Neuron (in vitro differentiated cells): ENCODE results near the gene KIF6.

Source experiments
- H2AFZ ChIP-seq: one replicate; pipeline ENCODE4 v1.6.1; 2013; ENCODE audit warnings: low read depth, mild to moderate bottlenecking, inconsistent platforms, low read length, moderate library complexity
- H3K27me3 ChIP-seq: one replicate; pipeline ENCODE4 v1.6.1; 2013; ENCODE audit warnings: low read length; ENCODE audit not compliant: insufficient read depth
- H3K36me3 ChIP-seq: one replicate; pipeline ENCODE4 v1.6.1; 2013; ENCODE audit warnings: low read length; ENCODE audit not compliant: insufficient read depth
- H3K4me1 ChIP-seq: one replicate; pipeline ENCODE4 v1.6.1; 2013; ENCODE audit warnings: low read length; ENCODE audit not compliant: insufficient read depth
- H3K4me3 ChIP-seq: 2 replicates; pipeline ENCODE4 v1.5.1; 2013; ENCODE audit warnings: mild to moderate bottlenecking, low read length, moderate library complexity
- H3K9me3 ChIP-seq: one replicate; pipeline ENCODE4 v1.6.1; 2013; ENCODE audit warnings: low read length

KIF6 gene

DNA sequence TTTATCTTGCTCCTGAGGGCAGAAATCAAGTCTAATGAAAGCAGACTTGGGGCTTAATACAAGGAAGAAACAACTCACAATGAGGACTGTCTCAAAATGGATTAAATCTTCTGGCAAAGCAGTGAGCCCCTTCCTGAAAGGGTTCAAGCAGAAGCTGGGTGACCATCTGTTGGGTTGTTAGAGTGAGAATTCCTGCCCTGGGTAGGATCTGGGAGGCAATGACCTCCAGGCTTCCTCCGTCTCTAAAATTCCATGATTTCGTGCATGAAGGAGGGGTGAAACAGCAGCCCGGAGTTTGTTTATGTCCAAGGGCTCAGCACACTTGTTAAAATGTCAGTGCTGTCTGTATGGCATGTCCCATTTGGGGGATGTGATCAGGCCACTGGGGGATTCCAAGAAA lies 338.7 kb downstream of the KIF6 start:
- Histone ChIP-seq H3K9me3 (no peaks in the 10 kb centered on the region), H3K36me3 (no peaks in the 10 kb centered on the region), H3K4me1 (no peaks in the 10 kb centered on the region), H2AFZ (no peak overlapping the region), H3K4me3 (no peak overlapping the region), H3K27me3 (peaks cover 4% of the 10 kb centered on the region)

DNA sequence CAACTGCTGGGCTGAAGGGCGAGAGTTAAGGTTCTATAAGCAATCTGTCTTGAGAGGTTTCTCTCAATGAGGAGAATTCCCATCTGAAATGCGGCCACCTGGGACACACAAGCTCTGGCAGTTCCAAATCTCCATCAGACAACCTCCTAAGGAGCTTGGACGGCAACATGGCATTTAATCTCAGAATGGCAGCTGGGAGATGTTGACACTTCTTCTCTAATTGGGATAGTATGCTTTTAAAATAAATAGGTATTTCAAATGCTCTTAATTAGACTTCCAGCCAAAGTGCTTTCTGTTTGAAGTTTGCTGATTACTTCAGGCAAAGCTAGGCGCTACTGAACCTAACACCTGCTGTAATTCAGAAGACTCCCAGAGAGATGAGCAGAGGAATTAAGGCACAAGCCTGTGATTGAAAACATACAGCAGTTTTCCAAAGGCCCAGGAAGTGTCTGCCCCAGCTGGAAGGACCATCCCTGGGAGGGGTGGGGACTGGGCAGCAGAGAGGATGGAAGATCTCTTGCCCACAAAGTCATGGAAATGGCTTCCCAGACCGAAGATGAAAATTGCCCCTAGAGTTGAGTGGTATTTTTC lies 343.6 kb downstream of the KIF6 start:
- no peaks in the 10 kb centered on the region for H3K9me3 ChIP-seq
- H3K4me3 ChIP-seq: no peak overlapping the region
- no peaks in the 10 kb centered on the region for H3K36me3 ChIP-seq
- H2AFZ ChIP-seq: no peak overlapping the region
- peaks cover 4% of the 10 kb centered on the region for H3K27me3 ChIP-seq
- H3K4me1 ChIP-seq: peaks cover 2% of the 10 kb centered on the region

DNA sequence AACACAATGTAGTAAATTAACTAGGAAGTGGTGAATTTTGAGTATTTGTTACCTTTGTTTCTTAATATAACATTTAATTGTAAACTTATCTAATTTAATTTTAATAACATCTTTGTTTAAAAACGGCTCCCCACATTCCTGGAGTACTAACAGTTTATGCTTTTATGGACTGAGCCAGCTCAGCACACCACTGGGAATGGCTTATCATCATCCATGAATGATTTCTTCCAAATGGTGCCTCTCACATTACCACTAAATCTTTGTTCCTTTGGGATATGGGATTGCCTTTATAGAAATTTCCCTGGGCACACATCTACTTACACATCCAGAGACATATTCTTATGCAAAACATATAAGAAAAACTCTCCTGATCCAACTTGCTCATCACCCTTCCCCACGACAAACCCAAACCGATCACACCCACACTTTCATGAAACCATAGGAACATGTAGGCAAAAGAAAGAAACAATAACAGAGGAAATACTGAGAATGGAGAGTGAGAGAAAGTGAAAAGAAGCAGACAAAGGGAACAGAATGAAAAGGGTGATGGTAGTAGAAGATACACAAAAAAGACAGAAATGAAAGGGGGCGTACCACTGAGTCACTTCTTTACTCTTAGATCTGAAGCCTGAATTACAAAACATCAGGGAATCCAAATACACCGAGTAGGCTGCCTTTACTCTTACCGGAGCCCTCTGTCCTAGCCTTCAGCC lies 344.2 kb downstream of the KIF6 start:
- no peaks in the 10 kb centered on the region for H3K9me3 ChIP-seq
- H3K4me1 ChIP-seq: peaks cover 2% of the 10 kb centered on the region
- no peak overlapping the region for H3K4me3 ChIP-seq
- no peaks in the 10 kb centered on the region for H3K27me3 ChIP-seq
- no peak overlapping the region for H2AFZ ChIP-seq
- H3K36me3 ChIP-seq: no peaks in the 10 kb centered on the region

DNA sequence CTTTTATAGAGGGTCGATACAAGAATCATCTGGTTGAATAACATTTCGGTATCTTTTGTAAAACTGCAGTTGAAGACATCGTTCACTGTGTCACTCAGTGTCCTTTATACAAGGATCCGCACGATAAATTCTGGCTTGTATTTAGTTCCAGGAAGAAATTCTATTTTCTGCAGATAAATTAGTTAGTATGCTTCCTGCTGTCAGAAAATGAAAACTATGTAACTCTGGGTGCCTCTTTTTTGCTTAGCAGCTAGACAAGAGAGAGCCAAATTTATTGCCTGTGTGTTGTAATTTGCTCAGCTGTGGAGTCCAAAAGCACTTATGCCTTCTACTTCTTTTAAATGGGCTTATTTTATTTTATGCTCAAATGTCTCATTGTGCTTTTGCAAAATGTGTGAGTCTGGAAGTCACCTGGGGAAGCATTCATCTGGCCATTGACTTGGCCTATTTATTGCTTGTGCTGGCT lies 346.2 kb downstream of the KIF6 start:
- Histone ChIP-seq H3K36me3 (no peaks in the 10 kb centered on the region), H3K27me3 (no peaks in the 10 kb centered on the region), H3K9me3 (no peaks in the 10 kb centered on the region), H3K4me3 (no peak overlapping the region), H2AFZ (no peak overlapping the region), H3K4me1 (peaks cover 2% of the 10 kb centered on the region)

DNA sequence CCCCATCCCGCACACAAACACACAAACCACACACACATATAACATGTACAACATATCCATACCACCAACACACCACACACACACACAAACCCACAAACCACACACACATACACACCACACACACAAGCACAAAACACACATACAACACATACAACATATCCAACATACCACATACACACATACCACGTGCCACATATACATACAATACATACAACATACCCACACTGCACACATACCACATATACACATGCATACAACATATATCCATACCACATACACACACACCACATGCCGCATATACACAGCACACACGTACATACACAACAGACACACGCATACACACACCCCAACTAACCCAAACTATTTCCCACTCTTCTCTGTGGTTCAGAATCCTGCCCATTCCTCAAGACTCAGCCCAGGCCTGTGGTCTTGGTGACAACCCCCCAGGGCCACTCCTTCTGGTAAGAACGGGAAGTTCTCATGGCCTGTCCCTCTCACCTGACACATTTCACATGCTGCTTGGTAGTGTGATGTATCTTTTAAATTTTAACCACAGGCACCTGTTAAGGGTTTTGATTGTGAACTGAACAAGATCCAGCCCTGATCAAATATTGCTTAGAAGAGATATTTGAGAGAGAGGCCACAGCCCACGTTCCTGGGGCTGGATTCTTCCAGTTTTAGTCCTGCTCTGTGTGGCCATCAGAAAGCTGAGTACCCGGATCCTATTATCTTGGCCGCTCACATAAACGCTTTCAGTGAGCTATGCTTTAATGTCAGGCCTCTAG lies 346.8 kb downstream of the KIF6 start:
- Histone ChIP-seq H3K4me3 (no peak overlapping the region), H3K9me3 (no peaks in the 10 kb centered on the region), H2AFZ (no peak overlapping the region), H3K36me3 (no peaks in the 10 kb centered on the region), H3K27me3 (no peaks in the 10 kb centered on the region), H3K4me1 (peaks cover 2% of the 10 kb centered on the region)

DNA sequence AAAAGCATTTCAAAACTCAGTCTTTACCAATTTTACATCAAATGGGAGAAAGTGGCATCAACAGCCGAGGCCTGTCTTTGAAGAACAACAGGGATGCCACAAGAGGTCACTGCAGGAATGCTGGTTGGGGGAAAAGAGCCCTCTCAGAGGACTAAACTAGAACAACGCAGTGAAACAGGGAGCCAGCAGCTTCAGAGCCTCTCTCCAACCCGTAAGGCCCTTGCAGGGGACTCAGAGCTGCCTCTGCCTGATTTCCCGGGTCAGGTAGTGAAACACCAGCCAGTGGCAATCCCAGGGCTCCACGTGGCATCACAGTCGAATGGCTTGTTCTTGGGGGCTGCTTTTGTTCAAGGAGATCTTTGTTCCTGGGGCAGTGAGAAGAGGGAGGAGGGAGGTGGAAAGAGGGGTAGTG lies 347.7 kb downstream of the KIF6 start:
- H3K9me3 ChIP-seq: no peaks in the 10 kb centered on the region
- no peak overlapping the region for H2AFZ ChIP-seq
- H3K4me1 ChIP-seq: peaks cover 2% of the 10 kb centered on the region
- H3K27me3 ChIP-seq: no peaks in the 10 kb centered on the region
- H3K36me3 ChIP-seq: no peaks in the 10 kb centered on the region
- no peak overlapping the region for H3K4me3 ChIP-seq

DNA sequence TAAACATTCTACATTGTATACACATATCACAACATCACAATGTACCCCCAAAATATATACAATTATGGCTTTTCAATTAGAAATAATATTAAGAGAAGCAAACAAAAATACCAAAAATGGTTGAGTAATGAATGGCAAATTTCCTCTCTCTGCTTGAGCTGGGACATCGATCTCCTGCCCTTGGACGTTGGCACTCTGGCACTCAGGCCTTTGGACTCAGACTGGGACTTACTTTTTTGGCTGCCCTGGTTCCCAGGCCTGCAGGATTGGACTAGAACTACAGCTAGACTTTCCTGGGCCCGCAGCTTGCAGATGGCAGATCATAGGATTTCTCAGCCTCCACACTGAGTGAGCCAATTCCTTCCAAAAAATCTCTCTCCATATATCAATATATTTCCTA lies 349.8 kb downstream of the KIF6 start:
- peaks cover 2% of the 10 kb centered on the region for H3K4me1 ChIP-seq
- no peaks in the 10 kb centered on the region for H3K27me3 ChIP-seq
- H3K9me3 ChIP-seq: no peaks in the 10 kb centered on the region
- H2AFZ ChIP-seq: no peak overlapping the region
- no peak overlapping the region for H3K4me3 ChIP-seq
- no peaks in the 10 kb centered on the region for H3K36me3 ChIP-seq

DNA sequence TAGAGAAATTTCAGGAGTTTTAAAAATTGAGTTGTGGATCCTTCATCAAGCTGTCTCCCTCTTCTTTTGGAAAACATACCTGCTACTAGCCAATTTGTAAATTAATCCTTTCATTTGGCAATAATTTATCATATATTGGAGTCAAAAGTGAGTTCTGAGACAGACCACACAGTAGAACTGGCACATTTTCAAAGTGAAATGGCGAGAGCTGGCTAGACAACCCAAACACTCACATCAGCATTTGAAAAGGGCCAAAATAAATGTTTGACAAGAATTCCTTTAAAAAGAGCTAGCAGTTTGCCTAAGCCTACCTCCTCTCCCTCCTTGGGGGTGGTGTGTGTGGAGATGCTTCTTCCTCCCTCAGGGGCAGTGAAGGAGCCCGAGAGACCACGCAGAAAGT lies 354.8 kb downstream of the KIF6 start:
- Histone ChIP-seq H2AFZ (no peak overlapping the region), H3K4me3 (no peak overlapping the region), H3K27me3 (no peaks in the 10 kb centered on the region), H3K4me1 (no peaks in the 10 kb centered on the region), H3K9me3 (no peaks in the 10 kb centered on the region), H3K36me3 (no peaks in the 10 kb centered on the region)

DNA sequence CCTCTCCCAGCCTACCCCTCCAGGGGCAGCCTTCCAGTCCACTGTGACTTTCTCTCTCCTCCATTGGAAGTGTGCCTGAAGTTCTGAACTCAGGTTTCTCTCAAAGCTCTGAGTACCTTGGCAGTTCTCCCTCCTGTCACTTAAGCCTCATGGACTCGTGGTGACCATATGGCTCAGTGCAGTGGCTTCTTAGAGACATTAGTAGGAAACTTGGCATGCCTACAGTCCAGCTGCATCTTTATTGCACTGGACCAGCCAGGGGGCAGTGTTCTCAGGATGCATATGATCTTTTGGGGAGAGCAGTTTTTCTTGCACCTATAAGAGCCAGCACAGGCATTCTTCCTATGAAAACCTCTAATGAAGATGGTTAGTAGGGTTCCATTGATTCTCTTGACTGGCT lies 355.2 kb downstream of the KIF6 start:
- H3K4me1 ChIP-seq: no peaks in the 10 kb centered on the region
- no peaks in the 10 kb centered on the region for H3K27me3 ChIP-seq
- no peaks in the 10 kb centered on the region for H3K9me3 ChIP-seq
- no peak overlapping the region for H3K4me3 ChIP-seq
- no peaks in the 10 kb centered on the region for H3K36me3 ChIP-seq
- H2AFZ ChIP-seq: no peak overlapping the region

DNA sequence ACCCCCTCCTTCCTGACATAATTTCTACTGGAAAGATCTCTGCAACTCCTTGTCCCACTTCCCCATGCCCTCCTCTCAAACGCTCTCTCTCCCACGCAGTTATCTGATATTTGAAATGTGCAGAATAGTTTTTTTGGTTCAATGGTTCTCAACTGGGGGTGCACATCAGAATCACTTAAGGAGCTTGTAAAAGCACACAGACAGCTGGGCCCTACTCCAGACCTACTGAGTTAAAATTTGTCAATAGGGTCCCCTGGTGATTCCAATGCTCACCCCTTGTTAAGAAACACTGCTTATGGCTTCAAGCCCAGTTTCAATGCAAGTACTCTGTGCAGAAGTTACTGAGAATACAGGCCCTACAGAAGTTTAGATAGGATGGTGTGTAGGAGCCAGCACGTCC lies 357.5 kb downstream of the KIF6 start:
- H3K9me3 ChIP-seq: no peaks in the 10 kb centered on the region
- no peak overlapping the region for H2AFZ ChIP-seq
- no peaks in the 10 kb centered on the region for H3K36me3 ChIP-seq
- H3K4me3 ChIP-seq: no peak overlapping the region
- H3K4me1 ChIP-seq: no peaks in the 10 kb centered on the region
- no peaks in the 10 kb centered on the region for H3K27me3 ChIP-seq

DNA sequence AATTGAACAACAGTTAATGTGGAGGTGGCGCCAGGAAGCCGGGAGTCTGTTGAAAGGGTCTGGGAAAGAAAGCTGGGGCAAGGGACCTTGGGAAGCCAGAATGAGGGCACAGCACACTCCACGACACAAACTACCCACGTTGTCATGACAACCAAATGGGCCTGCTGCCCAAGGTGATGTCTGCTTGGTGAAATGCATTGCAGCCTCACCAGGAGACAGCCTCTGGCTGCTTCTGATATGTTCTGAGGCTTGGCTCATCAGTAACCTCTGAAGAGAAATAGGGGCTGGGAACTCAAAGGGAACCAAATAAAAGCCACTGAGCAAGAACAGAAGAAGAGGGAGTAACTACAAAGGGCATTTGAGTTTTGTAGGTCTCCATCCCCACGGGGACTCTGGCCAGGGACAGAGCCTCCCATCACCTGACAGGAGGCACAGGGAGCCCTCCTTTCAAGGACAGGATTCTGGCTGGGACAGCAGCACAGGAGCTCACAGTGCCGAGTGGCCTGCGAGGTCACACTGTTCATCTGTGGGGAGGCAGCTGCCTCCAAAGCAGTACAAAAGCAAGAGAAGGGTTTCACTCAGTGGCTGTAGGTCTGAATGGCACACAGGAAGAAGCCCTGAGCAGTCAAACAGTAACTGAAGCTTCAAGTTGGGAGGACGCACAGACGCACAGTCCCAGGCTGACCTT lies 358.1 kb downstream of the KIF6 start:
- H3K9me3 ChIP-seq: no peaks in the 10 kb centered on the region
- no peaks in the 10 kb centered on the region for H3K4me1 ChIP-seq
- H3K4me3 ChIP-seq: no peak overlapping the region
- H3K36me3 ChIP-seq: no peaks in the 10 kb centered on the region
- no peak overlapping the region for H2AFZ ChIP-seq
- H3K27me3 ChIP-seq: no peaks in the 10 kb centered on the region

DNA sequence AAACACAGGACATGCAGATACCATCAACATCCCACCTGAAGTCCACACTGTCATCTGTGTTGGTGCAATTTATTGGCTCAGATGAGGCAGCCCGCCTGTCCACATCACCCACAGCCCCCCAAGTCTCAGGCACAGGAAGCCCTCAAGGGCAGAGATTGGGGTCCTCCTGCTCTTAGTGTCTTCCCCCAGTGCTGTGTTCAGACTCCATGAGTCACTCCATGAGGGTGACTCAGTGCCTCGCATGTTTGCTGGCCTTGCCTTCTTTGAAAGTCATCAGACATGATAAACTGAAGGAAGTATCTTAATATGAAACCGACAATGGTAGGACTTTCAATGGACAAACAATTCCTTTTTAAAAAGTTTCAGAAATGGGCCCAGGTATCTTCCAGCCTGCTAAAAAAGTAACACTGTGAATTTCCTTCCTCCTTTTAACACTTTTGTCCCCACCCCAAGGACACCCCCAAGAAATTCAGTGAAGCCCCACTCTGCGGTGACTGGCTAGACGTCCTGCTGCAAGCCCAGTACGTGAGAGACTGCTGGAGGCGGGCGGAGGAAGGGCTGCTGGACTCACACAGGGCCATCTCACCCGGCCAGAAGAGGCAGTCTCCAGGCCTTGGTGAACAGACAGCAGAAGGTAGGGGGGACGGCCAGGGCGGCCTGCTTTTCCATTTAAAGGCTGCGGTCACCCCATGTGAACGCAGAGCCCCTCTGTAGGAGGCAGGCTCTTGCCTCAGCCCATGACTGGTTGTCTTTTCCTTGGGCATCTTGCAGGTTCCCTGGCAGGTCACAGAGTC lies 359.7 kb downstream of the KIF6 start:
- Histone ChIP-seq H2AFZ (no peak overlapping the region), H3K9me3 (no peaks in the 10 kb centered on the region), H3K27me3 (no peaks in the 10 kb centered on the region), H3K36me3 (no peaks in the 10 kb centered on the region), H3K4me3 (no peak overlapping the region), H3K4me1 (no peaks in the 10 kb centered on the region)
